GM18909 (cell line): ENCODE measurements around the gene ST6GAL2.

ENCODE experiments used
- ATAC-seq: cut with Tn5 transposase; IDR thresholded peaks from one replicate; pipeline ENCODE4 v1.9.1; 2021; ENCODE audit warnings: mild to moderate bottlenecking; ENCODE audit not compliant: unreplicated experiment, poor library complexity

ST6GAL2 gene

DNA sequence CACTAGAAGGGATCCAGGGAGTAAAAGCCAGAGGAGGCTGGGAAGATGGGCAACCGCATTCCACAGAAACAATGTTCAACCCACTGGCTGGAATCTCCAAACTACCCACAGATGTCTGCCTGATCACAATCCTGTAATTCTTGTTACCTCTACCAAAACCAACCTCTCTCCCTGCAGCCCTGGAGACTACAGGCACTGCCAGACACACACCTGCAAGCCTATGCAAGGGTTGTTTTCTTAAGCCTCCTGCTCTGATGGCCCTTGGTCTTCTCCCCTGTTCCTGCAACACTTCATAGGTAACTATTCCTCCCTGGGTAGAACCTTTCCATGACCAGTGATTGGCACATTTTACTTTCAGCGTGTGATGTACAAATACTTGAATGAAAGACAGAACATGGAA is 21.9 kb downstream of the ST6GAL2 start:
- no peak for ATAC-seq

DNA sequence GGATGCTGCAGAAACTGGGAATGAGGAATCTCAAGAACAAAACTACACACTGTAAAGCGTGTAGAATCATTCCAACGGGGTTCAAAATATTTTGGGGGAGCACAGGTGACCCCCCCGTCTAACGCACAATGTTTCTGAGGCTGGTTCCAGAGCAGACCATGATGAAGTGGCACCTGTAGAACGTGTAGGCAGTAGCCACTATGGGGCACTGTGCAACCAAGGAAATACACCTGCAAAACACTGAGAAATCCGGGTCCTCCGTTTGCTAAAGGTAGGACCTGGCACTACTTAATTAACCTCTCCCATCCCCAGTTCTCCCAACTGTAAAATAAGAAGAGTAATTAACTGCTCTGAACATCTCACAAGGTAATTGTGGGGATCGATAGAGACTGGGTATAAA is 22.6 kb downstream of the ST6GAL2 start:
- ATAC-seq: no peak

DNA sequence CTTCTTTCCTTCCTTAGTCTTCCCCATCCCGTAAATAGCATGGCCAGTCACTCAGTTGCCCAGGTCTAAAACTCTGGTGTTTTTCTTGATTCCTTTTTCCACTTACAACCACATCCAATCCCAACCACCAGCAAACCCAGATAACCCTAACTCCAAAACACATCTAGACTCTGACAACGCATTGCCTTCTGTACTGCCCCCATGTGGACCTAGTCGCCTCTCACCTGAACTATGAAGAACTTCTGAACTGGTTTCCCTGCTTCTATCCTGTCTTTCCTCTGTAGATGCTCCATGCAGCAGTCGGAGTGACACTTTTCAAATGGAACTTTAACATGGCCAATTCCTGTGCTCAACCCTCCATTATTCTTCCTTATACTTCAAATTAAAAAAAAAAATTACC is 26.5 kb downstream of the ST6GAL2 start:
- no peak for ATAC-seq

DNA sequence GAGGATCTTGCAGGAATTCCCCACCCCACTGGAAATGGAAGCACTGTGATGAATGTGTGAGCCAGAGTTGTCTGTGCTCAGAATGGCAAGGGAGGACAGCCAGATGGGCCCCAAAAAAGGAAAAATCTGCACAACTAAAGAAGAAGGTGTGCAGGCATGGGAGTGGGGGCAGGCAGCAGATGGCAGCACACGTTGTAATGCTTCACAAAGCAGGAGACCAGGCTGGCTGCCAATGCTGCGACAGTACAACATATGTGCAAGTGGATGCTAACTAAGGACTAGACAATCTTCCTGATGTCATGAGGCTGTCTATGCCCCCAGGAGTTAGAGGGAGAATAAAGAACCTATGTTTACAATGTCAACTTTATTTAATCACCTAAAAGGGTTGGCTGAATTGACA is 27.2 kb downstream of the ST6GAL2 start:
- ATAC-seq: no peak

DNA sequence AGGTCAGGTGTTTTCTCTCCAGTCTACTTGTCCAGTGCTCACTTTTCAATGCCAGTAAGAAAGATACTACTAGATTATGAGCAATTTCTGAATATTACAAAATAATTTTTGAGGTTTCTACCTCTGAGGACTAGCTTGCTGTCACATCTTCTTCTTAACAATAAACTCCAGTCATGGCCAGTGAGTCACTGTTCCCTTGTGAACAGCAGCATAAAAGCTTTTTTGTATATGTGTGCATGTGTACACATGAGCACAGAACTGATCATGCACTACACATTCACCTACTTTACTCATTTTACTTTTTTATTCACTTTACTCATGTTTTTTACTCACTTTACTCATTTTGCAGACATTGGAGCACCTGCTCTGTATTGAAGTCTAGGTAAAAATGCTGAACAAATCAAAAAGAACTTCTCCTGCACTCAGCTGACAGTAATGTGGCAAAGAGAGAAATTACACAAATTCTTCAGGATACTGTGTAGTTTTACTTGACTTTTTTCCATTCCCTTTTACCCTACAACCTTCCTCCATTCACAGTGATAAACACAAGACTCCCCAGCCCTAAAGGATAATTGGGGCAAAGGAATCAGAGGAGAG is 28.0 kb downstream of the ST6GAL2 start:
- no peak for ATAC-seq

DNA sequence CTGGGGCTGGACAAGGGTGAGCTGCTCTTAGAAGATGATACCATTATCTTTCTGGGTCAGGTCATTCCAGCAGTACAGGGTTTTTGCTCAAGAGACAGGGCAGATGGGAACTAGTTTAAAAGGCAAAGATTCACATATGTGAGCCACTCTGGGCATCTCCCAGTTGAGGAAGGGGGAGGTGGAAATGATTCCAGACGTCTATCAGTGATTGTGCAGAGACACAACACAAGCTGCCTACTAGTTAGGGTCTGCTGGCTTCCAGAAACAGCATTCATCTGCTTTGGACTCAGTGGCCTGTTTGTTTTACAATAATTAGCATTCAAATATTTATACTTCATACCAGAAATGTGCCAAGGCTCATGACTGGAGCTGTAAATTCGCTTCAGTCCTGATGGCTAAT is 32.3 kb downstream of the ST6GAL2 start:
- no peak for ATAC-seq

DNA sequence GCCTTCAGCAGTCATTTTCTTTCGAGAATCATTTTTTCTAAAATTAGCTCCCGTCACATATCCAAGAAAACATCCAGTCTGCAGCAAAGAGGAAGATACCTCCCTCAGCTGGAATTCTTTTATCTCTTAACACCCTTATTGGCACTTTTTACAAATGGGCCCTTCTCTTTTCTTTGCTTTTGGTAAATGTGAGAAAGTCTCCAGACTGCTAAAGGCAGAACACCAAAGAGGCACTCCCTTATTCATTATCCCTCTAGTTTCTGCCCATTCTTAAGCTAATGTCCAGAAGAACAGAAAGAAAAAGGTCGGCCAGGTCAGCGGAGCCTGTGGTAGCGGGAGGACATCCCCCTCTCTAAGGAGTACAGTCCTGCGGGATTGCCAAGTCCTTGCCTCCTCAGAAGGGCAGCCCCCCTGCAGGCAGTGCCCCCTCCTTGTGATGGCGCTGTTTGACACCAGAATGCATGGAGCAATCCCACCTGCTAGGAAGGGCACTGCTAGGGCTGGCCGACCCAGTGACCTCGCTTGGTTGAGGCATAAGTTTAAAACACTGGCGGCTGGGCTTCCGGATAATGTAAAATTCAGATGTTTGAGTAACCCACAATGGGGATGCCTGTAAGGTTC is 34.0 kb downstream of the ST6GAL2 start:
- no peak for ATAC-seq

DNA sequence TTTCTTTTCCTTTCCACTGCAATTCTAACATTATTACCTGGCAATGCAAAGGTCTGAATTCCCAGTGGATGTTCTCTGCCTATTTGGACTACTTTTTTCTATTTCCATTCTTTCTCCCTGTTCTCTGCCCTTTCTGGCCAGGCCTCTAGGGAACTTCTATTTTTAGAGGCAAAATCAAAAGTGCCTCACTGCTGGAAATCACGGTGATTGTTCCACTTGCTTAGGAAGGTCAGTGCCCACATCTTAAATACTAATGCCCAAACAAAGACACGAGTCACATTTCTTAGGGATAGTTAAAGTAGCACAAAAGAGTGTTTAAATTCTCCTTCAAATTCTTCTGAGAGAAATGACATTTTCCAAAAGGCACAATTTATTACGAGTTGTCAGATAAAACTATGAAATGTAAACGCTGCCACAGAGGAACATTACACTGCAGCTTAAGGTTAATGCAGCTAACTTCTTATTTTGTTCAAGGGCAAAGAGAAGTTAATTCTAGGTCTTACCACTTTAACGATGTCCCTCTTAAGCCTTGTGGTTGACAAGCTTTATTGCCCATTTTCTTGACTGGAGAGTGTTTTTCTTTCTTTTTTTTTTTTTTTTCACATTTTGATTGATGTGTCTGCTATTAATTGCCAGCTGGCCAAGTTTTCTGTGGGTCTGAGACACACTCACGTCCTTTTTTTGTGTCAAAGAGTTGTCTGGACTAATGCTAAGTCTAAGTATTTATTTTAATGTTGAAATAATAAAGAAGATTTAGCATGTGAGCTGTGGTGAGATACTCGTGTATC is 34.7 kb downstream of the ST6GAL2 start:
- no peak for ATAC-seq

DNA sequence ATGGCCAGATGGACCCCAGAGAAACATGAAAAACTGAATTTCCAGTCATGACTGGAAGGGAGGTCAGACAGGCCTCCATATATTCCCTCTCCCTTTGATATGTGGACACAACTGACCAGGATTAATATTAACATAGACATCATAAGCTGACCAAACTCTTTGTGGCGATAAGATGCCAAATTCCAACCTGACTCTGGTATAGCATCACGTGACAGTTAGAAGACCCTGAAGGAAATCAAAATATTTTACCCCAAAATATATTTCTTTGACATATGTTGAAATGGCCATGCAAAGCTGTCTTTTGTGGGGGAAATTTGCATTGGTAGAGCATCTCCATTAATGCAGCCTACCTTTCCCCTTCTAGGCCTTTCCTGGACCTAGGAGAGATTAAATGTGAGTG is 36.7 kb downstream of the ST6GAL2 start:
- no peak for ATAC-seq

DNA sequence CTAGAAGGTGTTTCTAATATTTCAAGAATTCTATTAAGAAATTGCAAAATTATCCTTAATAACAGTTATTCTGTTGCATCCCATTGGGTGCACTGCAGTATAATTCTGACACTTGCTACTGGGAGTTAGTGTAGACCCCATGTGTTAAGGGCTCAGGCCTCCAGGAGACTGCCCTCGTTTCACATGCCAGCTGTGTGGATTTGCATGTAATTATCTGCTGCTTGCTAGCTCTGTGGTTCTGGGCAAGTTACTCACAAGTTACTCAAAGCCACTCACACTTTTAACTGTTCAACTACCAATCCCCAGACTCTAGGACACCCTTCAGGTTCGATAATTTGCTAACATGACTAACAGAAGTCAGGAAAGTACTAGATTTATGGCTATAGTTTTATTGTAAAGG is 38.6 kb downstream of the ST6GAL2 start:
- no peak for ATAC-seq

DNA sequence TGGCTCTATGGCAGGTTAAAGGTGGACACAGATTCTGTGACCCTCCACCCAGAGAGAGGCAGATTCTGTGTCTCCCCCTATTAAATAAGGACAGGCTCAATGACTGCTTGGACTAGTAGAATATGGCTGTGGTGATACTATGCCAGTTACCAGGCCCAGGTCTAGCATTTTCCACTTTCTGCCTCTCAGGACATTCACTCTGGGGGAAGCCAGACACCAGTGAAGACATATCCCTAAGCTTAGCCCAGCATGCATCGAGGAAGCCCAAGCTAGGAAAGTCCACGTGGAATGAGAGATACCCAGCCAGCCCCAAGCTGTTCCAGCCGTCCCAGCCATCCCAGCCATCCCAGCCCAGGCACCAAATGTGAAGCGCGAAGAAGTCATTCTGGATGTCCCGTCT is 40.3 kb downstream of the ST6GAL2 start:
- ATAC-seq: no peak

DNA sequence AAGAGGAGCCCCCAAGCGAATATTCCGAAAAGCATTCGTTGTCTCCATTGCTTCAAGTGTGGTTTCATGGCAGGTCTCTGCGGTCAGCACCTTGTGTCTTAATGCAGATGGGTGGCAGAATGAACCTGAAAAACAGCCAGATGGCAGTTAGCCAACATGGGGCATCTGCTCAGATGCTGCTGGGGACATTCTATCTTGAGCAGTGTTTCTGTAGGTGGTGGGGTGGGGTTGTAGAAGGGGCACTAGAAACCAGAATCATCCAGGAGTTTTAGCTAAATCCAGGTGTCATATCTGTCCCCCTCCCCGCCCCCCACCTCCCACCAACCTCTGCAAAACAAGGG is 42.1 kb downstream of the ST6GAL2 start:
- no peak for ATAC-seq

DNA sequence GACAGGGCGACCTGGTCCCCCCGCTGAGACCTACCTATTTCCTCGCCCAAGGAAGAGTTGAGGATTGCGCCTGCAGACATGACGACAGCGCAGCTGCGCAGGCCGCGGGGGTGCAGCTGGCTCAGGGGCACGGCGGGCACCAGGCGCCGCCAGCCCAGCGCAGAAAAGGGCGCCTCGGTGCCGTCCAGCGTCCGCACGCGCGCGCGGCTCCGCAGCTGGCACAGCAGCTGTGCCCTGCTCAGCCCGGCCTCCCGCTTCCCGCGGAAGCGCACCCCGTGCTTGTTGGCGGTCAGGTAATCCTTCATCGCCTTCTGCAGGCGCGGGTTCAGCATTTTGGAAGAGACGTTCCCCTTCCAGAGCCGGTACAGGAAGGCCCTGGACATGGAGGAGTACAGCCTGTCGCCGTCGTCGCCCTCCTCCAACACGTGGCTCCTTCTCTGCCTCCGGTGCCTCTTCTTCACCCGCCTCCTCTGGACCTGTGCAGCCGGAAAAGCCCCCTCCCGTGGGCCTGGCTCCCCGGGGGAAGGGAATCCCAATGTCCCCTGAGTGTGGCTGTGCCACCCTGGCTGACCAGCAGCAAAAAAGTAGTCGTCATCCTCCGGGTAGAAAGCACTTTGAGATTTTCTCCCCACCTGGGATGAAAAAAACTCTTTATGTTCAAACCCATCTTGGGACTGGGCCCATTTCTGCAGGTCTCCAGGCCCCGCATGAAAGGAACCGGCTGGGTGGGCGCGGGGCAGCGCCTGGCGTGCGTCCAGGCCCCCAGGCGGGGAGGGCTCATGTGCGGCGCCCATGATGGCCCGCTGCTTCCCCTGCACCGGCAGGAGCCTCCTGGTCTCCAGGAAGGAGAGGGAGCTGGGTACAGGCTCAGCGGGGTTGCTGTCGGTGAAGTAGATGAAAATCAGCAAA is 42.7 kb downstream of the ST6GAL2 start:
- no peak for ATAC-seq

DNA sequence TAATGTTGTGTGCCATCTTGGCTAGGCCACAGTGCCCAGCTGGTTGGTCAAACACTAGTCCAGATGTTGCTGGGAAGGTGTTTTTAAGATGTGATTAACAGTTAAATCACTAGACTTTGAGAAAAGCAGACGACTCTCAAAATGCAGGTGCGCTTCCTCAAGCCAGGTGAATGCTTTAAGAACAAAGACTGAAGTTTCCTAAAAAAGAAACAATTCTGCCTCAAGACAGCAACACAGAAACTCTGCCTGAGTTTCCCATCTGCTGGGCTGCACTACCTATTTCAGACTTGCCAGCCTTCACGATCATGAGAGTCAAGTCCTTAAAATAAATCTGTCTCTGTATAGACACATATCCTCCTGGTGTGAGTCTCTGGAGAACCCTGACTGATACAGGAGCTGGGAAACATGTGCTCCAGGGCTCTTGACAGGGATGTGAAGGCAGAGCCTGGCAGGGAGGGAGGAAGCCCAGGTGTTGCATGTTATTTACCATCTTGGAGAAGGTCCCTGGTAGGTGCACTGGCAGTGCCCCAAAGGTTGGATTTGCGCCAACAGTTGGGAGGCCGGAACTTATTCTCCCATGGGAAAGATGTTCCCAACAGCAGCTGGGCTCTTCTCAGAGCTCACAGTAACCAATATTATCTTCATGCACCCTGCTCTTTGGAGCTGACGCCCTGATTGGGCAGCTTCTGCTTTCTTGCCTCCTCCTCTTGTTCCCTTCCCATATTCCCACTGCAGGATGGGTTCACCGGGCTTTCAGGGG is 43.9 kb downstream of the ST6GAL2 start:
- no peak for ATAC-seq

DNA sequence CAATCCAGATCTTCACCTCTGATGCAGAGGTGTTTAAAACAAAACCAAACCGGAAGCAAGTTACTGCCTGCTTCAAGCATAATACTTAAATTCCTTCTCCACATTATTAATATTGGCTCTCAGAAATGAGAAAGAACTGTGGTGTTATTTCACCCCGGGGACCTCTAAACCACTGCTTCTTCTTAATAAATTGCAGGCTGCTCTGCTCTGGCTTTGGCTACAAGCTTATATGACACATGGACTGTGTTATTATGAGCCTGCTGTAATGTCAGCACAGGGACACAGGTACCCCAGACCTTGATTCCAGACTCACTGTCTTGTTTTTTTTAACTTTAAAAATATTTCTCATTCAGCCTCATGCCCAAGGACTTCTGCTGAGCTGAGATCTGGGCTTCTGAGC is 45.1 kb downstream of the ST6GAL2 start:
- no peak for ATAC-seq

DNA sequence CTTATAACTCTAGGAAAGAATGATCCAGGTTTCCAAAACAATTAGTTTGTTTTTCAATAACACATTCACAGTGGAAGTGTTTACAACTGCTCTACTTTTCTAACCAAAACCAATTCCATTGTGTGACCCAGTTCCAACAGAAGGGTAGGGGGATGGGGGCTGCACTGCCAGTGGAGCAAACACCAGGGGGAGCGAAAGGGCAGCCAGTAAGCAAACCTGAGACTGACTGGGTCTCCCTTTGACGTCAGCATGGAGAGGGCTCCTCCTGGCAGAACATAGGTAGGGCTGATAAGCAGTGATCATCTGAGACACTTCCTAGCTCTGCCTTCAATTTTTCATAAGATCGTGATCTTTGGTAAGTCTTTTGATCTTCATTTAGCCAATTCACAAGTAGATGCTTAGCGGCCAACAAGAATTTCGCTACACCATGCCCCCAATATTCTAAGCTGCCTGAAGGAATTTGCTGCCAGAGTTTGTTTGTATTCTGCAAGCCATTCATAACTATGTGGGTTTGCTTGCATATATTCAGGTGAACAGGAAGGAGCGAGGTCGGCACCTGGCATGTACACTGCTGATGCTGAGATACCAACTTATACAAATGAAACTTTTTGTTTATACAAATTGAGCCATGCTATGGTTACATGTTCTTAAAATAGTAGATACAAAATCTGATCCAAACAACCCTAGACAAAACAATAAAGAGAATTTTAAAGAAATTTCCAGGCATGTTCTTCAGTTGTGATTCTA is 45.9 kb downstream of the ST6GAL2 start:
- ATAC-seq: no peak

DNA sequence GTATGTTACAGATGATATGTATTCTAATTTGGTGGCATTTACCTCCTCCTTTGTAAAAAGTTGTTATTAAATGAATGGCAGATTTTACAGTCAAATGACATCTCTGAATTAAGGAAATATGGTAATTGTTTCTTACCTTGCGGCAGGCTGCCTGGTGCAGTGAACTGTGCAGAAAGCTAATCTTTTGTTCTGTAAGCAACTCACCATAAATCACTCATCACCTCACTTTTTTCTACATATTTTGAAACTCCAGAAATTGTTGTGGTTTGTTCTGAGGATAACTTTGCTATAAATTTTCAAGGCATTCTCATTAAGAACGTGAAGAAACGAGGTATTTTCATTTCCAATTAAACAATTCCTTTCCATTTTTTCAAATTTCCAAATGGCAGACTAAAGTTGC is 52.7 kb downstream of the ST6GAL2 start:
- ATAC-seq: no peak

DNA sequence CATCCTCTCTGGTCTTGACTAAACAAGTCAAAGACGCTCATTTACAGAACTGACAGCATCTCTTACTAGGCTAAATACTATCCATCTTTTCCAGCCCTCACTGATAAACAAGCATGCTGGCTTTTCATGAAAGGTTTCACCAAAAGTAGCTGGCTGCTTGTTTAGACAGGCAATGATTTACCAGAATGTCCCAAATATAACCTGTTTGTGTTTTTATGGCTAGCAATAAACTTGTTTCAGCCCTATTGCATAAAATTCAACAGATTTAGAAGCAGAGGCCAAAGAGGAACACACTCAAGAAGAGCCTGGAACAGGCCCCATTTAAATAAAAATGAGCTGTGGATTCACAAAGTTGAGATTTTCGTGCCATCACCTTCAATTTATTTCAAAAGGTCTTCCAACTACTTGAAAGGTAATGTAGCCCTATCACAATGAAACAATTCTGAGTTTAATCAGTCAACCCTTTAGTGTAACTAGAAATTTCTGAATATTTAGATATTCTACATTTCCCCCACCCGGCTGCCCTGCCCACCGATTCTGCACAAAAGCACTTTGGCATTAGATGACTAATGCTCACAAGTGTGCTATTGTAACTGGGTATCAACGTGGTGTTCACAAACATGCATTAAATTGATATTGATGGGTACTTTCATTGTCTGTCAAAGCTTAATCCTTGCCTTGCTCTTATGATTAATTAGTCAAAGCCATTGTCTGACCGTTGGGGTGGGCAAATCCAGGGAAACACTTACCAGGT is 54.0 kb downstream of the ST6GAL2 start:
- ATAC-seq: no peak

DNA sequence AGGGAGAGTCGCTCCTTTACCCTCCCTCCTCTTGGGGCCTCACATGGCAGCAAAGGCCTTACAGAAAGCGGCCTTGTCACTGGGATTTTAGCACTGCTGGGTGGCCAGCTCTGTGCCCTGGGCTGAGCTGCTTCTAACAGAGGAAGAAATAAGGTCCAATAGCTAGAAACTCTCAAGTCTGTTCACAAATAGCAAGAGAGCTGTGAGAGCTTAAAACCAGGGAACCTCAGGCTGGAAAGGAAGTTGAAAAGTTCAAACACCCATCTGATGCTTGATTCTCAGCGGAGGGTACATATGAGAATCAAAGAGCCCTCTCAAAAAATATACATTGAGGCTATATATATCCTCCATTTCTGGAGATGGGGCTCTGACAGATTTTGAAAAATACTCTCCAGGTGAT is 54.7 kb downstream of the ST6GAL2 start:
- ATAC-seq: no peak
